Activated CD4-positive, alpha-beta memory T cell treated with anti-CD3 and anti-CD28 coated beads, Interleukin-2, amount 10 ng/mL, durations not matched to agents 7 days and 5 days (primary cell): ENCODE measurements around the gene SCO2. TPM values are rescaled to one million over a fixed set of nuclear protein-coding genes. Genes with fewer than 3 reads are reported as not detected.

Experiments used
- CTCF ChIA-PET: fragments of 350-600 bp; sonication (Branson Sonifier 250); formaldehyde crosslinking; loops from one replicate; lab custom pipeline; 2021; ENCODE audit warnings: antibody characterized with exemption, inconsistent platforms; lab: Charles Lee
- POLR2A ChIA-PET: fragments of 350-600 bp; sonication (Branson Sonifier 250); formaldehyde crosslinking; loops from one replicate; lab custom pipeline; 2021; ENCODE audit warnings: antibody characterized with exemption; lab: Charles Lee
- DNase-seq: peaks from one replicate; pipeline ENCODE4 v3.0.0-alpha.2; 2020
- H3K27ac Mint-ChIP-seq: one replicate; pipeline ENCODE4 v1.8.0; 2021; ENCODE audit warnings: mild to moderate bottlenecking, mixed read lengths
- H3K27me3 Mint-ChIP-seq: one replicate; pipeline ENCODE4 v1.8.0; 2021; ENCODE audit warnings: mixed read lengths
- H3K36me3 Mint-ChIP-seq: one replicate; pipeline ENCODE4 v1.8.0; 2021; ENCODE audit warnings: low read depth, mixed read lengths
- H3K4me1 Mint-ChIP-seq: one replicate; pipeline ENCODE4 v1.8.0; 2021; ENCODE audit warnings: mixed read lengths
- H3K4me3 Mint-ChIP-seq: one replicate; pipeline ENCODE4 v1.8.0; 2021; ENCODE audit warnings: mild to moderate bottlenecking, mixed read lengths
- H3K9me3 Mint-ChIP-seq: one replicate; pipeline ENCODE4 v1.8.0; 2021; ENCODE audit warnings: mixed read lengths
- total RNA-seq, 2 experiments: library from RNA; stranded (reverse); gene quantifications; one replicate each; pipeline ENCODE4 v1.2.3, GENCODE V29; 2021

Gene SCO2
- total RNA-seq, 2 experiments from 2014 or later, result 6.4 to 7.0 TPM

DNA sequence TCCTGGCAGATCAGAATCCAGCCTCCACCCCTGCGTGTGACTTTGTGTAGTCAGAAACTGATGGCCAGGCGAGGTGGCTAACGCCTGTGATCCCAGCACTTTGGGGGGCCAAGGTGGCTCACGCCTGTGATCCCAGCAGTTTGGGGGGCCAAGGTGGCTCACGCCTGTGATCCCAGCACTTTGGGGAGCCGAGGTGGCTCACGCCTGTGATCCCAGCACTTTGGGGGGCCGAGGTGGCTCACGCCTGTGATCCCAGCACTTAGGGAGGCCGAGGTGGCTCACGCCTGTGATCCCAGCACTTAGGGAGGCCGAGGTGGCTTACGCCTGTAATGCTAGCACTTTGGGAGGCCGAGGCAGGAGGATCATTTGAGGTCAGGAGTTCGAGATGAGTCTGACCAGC is 12.2 kb downstream of the SCO2 start:
- CTCF ChIA-PET, result interaction anchor here (1.4 to 2.9 kb wide), 2 partner anchors 12 kb away, joined by 6 to 10 read pairs; partner anchors contain the start of gene SCO2

DNA sequence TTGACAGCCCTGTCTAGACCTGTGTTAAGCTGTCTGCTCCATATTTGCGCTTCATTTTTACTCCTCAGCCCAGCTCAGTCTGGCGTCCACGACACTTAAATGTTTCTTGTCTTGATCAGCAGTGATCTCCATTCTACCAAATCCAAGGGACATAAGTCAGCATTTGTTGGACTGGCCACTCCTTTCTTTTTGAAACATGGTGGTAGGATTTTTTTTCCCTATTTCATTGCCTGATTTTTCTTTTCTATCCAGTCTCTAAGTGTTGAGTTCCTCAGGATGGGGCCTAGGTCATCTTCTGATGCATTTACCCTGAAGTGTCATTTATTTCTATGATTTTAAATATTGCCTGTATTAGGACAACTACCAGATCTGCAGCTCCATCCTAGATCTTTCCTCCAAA is 16.5 kb downstream of the SCO2 start:
- peaks cover 31% of the 10 kb centered on the region for H3K36me3 Mint-ChIP-seq
- H3K9me3 Mint-ChIP-seq, result no peaks in the 10 kb centered on the region
- H3K27me3 Mint-ChIP-seq, result no peaks in the 10 kb centered on the region
- peaks cover 36% of the 10 kb centered on the region for H3K4me1 Mint-ChIP-seq
- DNase-seq, result no peak
- ChIA-PET POLR2A (interaction anchor here (0.6 to 7.7 kb wide), 17 partner anchors 9 to 592 kb away, joined by 3 to 321 read pairs (median 13); partner anchors contain the start of genes ARSA, CHKB, KLHDC7B and SCO2), CTCF (interaction anchor here (1.3 to 4.3 kb wide), 7 partner anchors 9 to 112 kb away, joined by 3 to 102 read pairs (median 5); partner anchors contain the start of genes SCO2 and TYMP)
- peak overlapping the region; percentile 82 for H3K4me3 Mint-ChIP-seq
- H3K27ac Mint-ChIP-seq, result peak overlapping the region; percentile 87

More for the DNA sequence above, 12.2 kb downstream of the SCO2 start:
- no peak overlapping the region for H3K4me3 Mint-ChIP-seq
- POLR2A ChIA-PET, result interaction anchor here (3.4 to 7.7 kb wide), 2 partner anchors 12 to 14 kb away, joined by 42 to 321 read pairs; partner anchors contain the start of genes SCO2 and TYMP
- peaks cover 35% of the 10 kb centered on the region for H3K4me1 Mint-ChIP-seq
- DNase-seq, result no peak
- no peaks in the 10 kb centered on the region for H3K27me3 Mint-ChIP-seq
- H3K36me3 Mint-ChIP-seq, result peaks cover 39% of the 10 kb centered on the region
- no peak overlapping the region for H3K27ac Mint-ChIP-seq
- H3K9me3 Mint-ChIP-seq, result no peaks in the 10 kb centered on the region

DNA sequence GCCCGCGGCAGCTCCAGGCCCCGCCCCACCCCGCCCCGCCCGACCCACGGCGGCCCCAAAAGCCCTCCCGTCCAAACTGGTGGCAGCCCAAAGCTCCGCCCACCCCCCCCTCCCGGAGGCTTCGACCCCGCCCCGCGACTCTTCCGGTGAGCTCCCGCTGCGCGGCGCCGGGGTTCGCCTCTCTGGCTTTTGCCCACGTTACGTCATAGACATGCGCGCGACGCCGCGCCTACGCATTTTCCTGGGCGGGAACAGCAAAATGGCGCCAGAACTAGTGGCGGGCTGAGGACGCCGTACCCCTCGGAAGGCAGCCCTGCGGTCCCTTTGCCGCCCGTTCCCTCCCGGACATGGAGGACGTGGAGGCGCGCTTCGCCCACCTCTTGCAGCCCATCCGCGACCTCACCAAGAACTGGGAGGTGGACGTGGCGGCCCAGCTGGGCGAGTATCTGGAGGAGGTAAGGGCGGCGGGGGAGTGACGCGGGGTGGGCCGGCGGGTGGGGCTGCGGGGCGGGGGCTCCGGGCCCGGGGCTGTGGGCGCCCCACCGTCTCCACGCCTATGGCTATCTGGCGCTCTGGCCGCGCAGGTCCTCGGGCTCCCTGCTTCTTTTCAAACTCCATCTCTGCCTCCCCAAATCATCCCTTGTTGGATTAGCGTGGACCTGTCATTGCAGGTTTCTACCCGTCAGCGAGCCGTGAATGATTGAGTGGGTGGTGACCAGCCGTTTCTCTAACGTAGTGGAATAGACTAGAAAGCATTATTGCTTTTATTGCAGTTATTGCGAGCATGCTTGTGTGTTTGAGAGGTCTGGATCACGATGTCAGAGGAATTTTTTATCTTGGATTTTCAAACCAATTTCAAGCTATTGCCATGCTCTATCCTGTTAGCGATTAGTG is 17.2 kb downstream of the SCO2 start, which contains the start of gene NCAPH2:
NCAPH2 (plus strand) TSS at position 234 of the 894 bp plus-strand sequence; CDS start at position 348, 114 bp downstream.
- peak within 1 kb of the TSS; percentile 95 for H3K27ac Mint-ChIP-seq
- peaks cover 36% of the 10 kb centered on the region for H3K4me1 Mint-ChIP-seq
- H3K36me3 Mint-ChIP-seq, result peaks cover 31% of the 10 kb centered on the region
- peak; percentile 98 for DNase-seq
- peak within 1 kb of the TSS; percentile 96 for H3K4me3 Mint-ChIP-seq
- ChIA-PET POLR2A (interaction anchor here (0.6 to 7.7 kb wide), 30 partner anchors 10 to 592 kb away, joined by 3 to 321 read pairs (median 4); partner anchors contain the start of genes ARSA, CHKB, HDAC10 and KLHDC7B), CTCF (interaction anchor here (0.6 to 4.3 kb wide), 14 partner anchors 8 to 231 kb away, joined by 3 to 102 read pairs (median 5); partner anchors contain the start of genes KLHDC7B, SCO2 and TYMP)
- no peaks in the 10 kb centered on the region for H3K9me3 Mint-ChIP-seq
- no peaks in the 10 kb centered on the region for H3K27me3 Mint-ChIP-seq

DNA sequence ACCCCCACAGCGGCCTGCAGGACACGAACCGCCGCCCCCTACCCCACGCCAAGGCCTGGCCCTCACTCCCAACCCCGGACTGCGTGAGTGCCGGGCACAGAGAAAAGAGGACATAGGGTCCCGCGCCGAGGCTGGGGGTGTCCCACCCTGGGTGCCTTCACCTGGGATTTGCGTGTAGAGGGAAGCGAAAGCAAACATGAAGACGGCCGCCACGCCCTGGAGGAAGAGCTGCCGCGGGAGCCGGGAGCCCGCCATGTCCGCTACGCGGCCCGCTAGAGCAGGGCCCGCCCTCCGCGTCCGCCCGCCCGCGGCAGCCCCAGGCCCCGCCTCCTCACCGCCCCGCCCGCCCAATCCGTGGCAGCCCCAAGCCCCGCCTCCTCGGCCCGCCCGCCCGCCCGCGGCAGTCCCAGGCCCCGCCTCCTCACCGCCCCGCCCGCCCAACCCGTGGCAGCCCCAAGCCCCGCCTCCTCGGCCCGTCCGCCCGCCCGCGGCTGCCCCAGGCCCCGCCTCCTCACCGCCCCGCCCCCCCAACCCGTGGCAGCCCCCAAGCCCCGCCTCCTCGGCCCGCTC is 17.9 kb downstream of the SCO2 start, which contains the start of gene LMF2:
LMF2 (minus strand) TSS at position 282 of the 570 bp plus-strand sequence; CDS start at position 255, 27 bp downstream.
- Mint-ChIP-seq H3K27ac (peak within 1 kb of the TSS; percentile 95), H3K4me1 (peaks cover 32% of the 10 kb centered on the region)
- POLR2A ChIA-PET, result interaction anchor here (0.6 to 7.7 kb wide), 24 partner anchors 9 to 263 kb away, joined by 3 to 321 read pairs (median 4); partner anchors contain the start of genes CHKB, HDAC10, KLHDC7B and SCO2

DNA sequence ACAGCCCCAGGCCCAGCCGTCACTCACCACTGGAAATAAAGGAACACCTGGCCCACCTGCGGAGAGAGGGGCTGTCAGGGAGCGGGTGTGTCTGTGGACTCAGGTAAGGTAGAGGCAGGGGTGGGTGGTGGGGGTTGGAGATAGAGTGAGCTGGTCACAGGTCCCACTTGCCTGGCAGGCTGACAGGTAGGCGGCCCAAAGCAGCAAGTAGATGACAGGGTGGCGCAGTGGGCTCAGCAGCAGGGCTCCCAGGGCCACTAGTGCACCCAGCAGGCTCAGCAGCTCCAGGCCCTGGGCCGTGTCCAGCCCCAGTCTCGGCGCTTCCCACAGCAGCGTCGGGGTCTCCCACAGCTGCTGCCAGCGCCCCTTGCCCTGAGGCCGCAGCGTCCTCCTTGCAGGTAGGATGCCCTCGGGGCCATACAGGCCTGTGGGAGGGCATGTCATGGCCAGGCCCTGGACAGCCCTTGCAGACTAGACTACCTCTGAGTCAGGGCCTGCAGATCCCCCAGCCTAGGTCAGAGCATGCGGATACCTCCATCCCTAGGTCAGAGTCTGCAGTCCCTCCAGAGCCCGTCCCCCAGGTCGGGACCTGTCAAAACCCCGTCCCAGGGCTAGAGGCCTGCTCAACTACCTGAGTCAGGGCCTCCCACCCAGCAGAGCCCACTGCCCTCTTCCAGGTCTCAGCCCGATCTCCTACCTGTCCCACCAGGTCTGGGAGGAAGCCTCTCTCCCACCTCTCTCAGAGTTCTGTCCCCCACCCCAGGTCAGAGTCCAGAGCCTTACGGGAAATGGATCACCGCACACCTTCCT is 18.6 kb downstream of the SCO2 start:
- no peak for DNase-seq
- H3K27me3 Mint-ChIP-seq, result no peaks in the 10 kb centered on the region
- peak overlapping the region; percentile 89 for H3K27ac Mint-ChIP-seq
- H3K36me3 Mint-ChIP-seq, result peaks cover 22% of the 10 kb centered on the region
- peaks cover 26% of the 10 kb centered on the region for H3K4me1 Mint-ChIP-seq
- ChIA-PET CTCF (interaction anchor here (1.2 to 4.3 kb wide), 6 partner anchors 9 to 230 kb away, joined by 5 to 102 read pairs (median 7); partner anchors contain the start of genes KLHDC7B and SCO2), POLR2A (interaction anchor here (0.8 to 7.7 kb wide), 11 partner anchors 8 to 238 kb away, joined by 3 to 321 read pairs (median 4); partner anchors contain the start of genes SCO2 and TYMP)
- H3K4me3 Mint-ChIP-seq, result peak overlapping the region; percentile 96
- no peaks in the 10 kb centered on the region for H3K9me3 Mint-ChIP-seq

More for the DNA sequence above, 17.9 kb downstream of the SCO2 start, which contains the start of gene LMF2:
- Mint-ChIP-seq H3K9me3 (no peaks in the 10 kb centered on the region), H3K36me3 (peaks cover 26% of the 10 kb centered on the region), H3K27me3 (no peaks in the 10 kb centered on the region), H3K4me3 (peak within 1 kb of the TSS; percentile 96)
- CTCF ChIA-PET, result interaction anchor here (0.6 to 4.3 kb wide), 12 partner anchors 9 to 231 kb away, joined by 3 to 102 read pairs (median 5); partner anchors contain the start of genes KLHDC7B, SCO2 and TYMP
- DNase-seq, result peak; percentile 95

DNA sequence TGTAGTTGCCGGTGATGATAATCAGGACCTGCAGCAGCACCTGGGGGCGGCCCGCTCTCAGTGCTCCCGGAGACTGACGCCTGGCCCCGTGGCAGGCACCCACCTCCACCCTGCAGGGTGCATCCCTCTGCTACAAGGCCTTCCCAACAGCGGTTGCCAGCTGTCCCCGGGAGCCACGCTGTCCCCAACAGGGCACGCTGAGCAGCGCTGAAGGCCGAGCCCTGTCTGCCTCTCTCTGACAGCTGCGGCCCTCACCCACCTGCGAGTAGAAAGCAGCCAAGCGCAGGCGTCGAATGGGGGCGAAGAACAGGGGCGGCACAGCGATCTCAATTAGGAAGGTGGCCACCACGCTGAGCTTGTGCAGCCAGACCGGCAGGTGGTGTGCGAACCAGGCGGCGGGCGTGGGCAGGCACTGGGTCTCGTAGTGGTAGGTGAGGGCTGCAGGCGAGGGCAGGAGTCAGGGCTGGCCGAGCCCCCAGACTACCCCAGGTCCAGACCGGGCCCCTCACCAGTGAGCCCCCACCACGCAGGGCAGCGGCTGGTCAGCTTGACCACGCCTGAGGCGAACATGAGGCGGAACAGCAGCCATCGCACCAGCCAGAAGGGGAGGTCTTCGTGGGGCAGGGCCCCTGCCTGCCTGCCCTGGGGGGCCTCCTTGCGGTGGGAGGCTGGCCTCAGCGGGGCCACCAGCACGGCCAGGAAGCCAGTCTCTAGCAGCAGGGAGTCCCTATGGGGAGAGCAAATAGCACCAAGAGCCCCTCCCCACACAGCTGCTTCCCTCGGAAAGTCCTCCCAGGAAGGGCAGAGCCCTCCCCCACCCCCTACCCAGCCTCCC is 19.4 kb downstream of the SCO2 start:
- Mint-ChIP-seq H3K9me3 (no peaks in the 10 kb centered on the region), H3K4me3 (peak overlapping the region; percentile 96), H3K36me3 (peaks cover 22% of the 10 kb centered on the region), H3K27me3 (no peaks in the 10 kb centered on the region), H3K27ac (no peak overlapping the region), H3K4me1 (peaks cover 25% of the 10 kb centered on the region)
- POLR2A ChIA-PET, result interaction anchor here (1.3 to 7.7 kb wide), 5 partner anchors 8 to 115 kb away, joined by 3 to 321 read pairs (median 21); partner anchors contain the start of genes SCO2 and TYMP
- CTCF ChIA-PET, result interaction anchor here (1.2 kb wide), 1 partner anchor 8 kb away, joined by 8 read pairs; no protein-coding TSS in a partner anchor
- no peak for DNase-seq

DNA sequence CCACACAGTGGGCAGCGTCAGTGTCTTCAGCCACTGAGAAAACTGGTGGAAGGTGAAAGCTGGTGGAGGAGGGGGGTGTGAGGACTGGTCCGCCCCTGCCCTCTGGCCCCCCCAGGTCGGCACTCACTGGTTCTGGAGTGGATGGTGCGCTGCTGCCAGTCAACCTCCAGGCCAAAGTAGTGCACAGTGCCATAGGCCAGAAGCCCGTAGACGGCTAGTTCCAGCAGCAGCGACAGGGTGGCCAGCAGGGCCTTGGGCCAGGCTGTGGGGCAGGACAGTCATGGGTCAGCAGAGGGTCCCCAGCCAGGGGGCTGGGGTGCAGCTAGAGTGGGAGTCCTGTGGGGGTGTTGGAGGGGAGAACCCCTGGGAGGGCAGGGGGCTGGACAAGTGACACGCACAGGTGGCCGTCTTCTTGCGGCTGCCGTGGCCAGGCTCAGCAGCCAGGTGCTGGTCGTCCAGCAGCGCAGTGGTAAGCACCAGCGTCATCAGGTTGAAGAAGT is 20.1 kb downstream of the SCO2 start:
- DNase-seq, result no peak
- H3K27ac Mint-ChIP-seq, result no peak overlapping the region
- H3K36me3 Mint-ChIP-seq, result peaks cover 22% of the 10 kb centered on the region
- ChIA-PET POLR2A (interaction anchor here (1.5 to 7.7 kb wide), 2 partner anchors 22 to 43 kb away, joined by 3 to 321 read pairs; partner anchors contain the start of genes SCO2 and TYMP), CTCF (no interaction called here)
- H3K4me3 Mint-ChIP-seq, result peak overlapping the region; percentile 21
- H3K4me1 Mint-ChIP-seq, result peaks cover 25% of the 10 kb centered on the region
- H3K9me3 Mint-ChIP-seq, result no peaks in the 10 kb centered on the region
- H3K27me3 Mint-ChIP-seq, result no peaks in the 10 kb centered on the region

DNA sequence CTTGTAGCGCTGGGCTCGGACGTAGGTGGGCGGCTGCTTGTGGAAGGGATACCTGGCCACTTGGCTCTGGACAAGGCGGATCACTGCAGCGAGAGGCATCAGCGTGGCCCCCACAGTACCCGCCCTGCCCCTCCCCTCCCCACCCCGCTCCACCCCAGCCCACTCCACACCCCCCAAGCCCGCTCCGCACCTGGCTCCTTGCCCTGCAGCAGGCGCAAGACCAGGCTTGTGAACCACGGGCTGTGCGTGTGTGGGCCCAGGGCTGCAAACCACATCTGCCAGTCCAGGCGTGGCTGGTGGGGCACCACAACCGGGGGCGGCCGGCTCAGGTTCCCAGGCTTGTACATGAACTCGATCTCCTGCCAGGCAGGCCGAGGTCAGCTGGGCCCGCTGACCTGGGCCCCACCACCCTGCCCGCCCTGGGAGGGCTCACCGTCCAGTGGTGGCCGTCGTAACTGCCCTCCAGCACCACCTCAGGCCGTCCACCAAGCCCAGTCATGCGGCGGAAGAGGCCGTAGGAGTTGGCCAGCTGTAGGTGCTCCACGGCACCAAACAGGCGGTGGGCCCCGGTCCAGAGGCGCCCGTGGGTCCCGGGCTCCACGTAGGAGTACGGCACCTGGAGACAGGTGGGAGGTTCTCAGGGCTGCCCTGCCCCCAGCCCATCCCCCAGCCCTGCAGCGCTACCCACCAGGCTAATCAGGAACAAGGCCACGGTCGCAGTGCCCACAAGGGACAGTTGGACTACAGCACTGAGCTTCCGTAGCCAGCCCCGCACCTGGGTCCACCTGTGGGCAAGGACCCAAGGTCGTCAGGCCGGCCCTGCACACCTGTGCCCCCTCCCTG is 20.8 kb downstream of the SCO2 start:
- DNase-seq, result no peak
- Mint-ChIP-seq H3K9me3 (no peaks in the 10 kb centered on the region), H3K36me3 (peaks cover 21% of the 10 kb centered on the region), H3K4me1 (peaks cover 20% of the 10 kb centered on the region), H3K27me3 (no peaks in the 10 kb centered on the region), H3K27ac (no peak overlapping the region), H3K4me3 (no peak overlapping the region)
- ChIA-PET POLR2A (interaction anchor here (3.2 kb wide), 1 partner anchor 21 kb away, joined by 17 read pairs; the partner anchor contains the start of gene SCO2), CTCF (interaction anchor here (1.3 kb wide), 1 partner anchor 34 kb away, joined by 5 read pairs; no protein-coding TSS in a partner anchor)

DNA sequence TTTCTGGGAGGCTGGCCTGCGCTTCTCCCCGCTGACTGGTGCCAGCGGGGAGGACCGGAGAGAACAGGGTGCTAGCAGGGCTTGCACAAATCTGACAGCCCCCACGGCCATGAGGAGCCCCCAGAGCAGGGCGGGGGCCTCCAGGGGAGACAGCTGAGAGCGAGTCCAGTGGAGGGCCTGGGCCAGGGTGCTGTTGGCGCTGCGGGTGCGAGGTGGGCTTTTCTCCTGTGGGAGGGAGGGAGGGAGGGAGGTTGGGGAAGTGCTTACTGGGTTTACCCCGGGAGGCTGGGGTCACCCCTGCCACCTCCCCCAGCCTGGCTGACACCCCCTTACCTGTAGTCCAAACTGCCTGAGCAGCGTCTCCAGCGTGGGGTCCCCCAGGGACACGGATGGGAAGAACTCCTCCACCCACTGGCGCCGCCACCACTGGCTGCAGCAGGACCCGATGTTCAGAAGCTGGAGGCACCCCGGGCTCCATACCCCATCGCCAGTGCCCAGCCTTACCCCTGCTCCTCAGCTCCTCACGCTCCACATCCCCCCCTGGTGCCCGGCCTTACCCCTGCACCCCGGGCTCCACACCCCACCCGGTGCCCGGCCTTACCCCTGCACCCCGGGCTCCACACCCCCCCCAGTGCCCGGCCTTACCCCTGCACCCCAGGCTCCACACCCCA is 21.8 kb downstream of the SCO2 start:
- no peak overlapping the region for H3K4me3 Mint-ChIP-seq
- CTCF ChIA-PET, result interaction anchor here (1.3 kb wide), 1 partner anchor 33 kb away, joined by 5 read pairs; no protein-coding TSS in a partner anchor
- no peaks in the 10 kb centered on the region for H3K9me3 Mint-ChIP-seq
- H3K27me3 Mint-ChIP-seq, result no peaks in the 10 kb centered on the region
- no peak overlapping the region for H3K27ac Mint-ChIP-seq
- no peak for DNase-seq
- H3K36me3 Mint-ChIP-seq, result peaks cover 15% of the 10 kb centered on the region
- POLR2A ChIA-PET, result interaction anchor here (1.2 to 3.2 kb wide), 2 partner anchors 22 to 118 kb away, joined by 4 to 17 read pairs; partner anchors contain the start of gene SCO2
- H3K4me1 Mint-ChIP-seq, result peaks cover 12% of the 10 kb centered on the region
